OCI-LY3 (cell line): ENCODE results near the gene RAB27B.

Experiments used
- H2AFZ ChIP-seq: fragments of 200-600, 300-600 bp; shearing (Covaris generic); 2 replicates; pipeline ENCODE4 v1.6.0; 2014; ENCODE audit warnings: antibody characterized with exemption, low read depth, low read length
- H3K27ac ChIP-seq: fragments of 200-600, 300-600 bp; sonication (generic); 2 replicates; pipeline ENCODE4 v1.5.1; 2014; ENCODE audit warnings: mild to moderate bottlenecking, low read length, moderate library complexity, mixed read lengths
- H3K27me3 ChIP-seq: fragments of 200-600, 300-600 bp; sonication (generic); 2 replicates; pipeline ENCODE4 v1.6.1; 2014; ENCODE audit warnings: low read depth, low read length, mixed read lengths
- H3K36me3 ChIP-seq: fragments of 200-600, 300-600 bp; sonication (generic); replicated peaks from 2 replicates; pipeline ENCODE3; 2014; ENCODE audit warnings: low read depth, low read length, mixed read lengths
- H3K4me1 ChIP-seq: fragments of 300-600, 200-600 bp; sonication (generic); 2 replicates; pipeline ENCODE4 v1.6.1; 2014; ENCODE audit warnings: low read length, mixed read lengths
- H3K4me2 ChIP-seq: fragments of 200-600, 300-600 bp; sonication (generic); 2 replicates; pipeline ENCODE4 v1.6.1; 2014; ENCODE audit warnings: low read length, mixed read lengths
- H3K4me3 ChIP-seq: fragments of 300-600, 200-600 bp; sonication (generic); 2 replicates; pipeline ENCODE4 v1.5.1; 2014; ENCODE audit warnings: antibody characterized with exemption, mild to moderate bottlenecking, low read length, moderate library complexity
- H3K79me2 ChIP-seq: fragments of 300-600, 200-600 bp; shearing (Covaris generic); 2 replicates; pipeline ENCODE4 v1.6.1; 2014; ENCODE audit warnings: mild to moderate bottlenecking, low read length, mixed read lengths
- H3K9ac ChIP-seq: fragments of 300-600, 200-600 bp; shearing (Covaris generic); 2 replicates; pipeline ENCODE4 v1.6.0; 2014; ENCODE audit warnings: mild to moderate bottlenecking, low read length, moderate library complexity
- H3K9me3 ChIP-seq: fragments of 200-600, 300-600 bp; shearing (Covaris generic); 2 replicates; pipeline ENCODE4 v1.6.1; 2014; ENCODE audit warnings: low read length, mixed read lengths; ENCODE audit not compliant: insufficient read depth
- H4K20me1 ChIP-seq: fragments of 200-600, 300-600 bp; sonication (generic); 2 replicates; pipeline ENCODE4 v1.6.1; 2016; ENCODE audit warnings: low read length, mixed read lengths; ENCODE audit not compliant: insufficient read depth
- CTCF ChIP-seq: fragments of 200-600, 300-600 bp; sonication (generic); IDR thresholded peaks from 2 replicates; pipeline ENCODE4 v1.5.1; 2014; ENCODE audit warnings: antibody characterized with exemption, low read length, low read depth
- EZH2phosphoT487 ChIP-seq: fragments of 200-600 bp; shearing (Covaris generic); IDR thresholded peaks from 2 replicates; pipeline ENCODE4 v1.6.1; 2018; ENCODE audit warnings: antibody characterized with exemption, mixed run types, low read depth

RAB27B gene

GRCh38 chr18:54916507-54916906, 88.2 kb downstream of the RAB27B start:
- peaks cover 11% of the 10 kb centered on the region for H3K4me1 ChIP-seq
- H3K4me2 ChIP-seq = no peak overlapping the region
- no peak for TF ChIP-seq EZH2phosphoT487
- peak; percentile 46 for TF ChIP-seq CTCF
- H3K27ac ChIP-seq = no peak overlapping the region
- peaks cover 13% of the 10 kb centered on the region for H3K36me3 ChIP-seq
- peaks cover 5% of the 10 kb centered on the region; the same call in 1 of the 2 replicates for H3K27me3 ChIP-seq
- H3K9me3 ChIP-seq = peaks cover 17% of the 10 kb centered on the region
- H3K9ac ChIP-seq = no peak overlapping the region
- no peaks in the 10 kb centered on the region for H4K20me1 ChIP-seq
- no peaks in the 10 kb centered on the region for H3K79me2 ChIP-seq
- H2AFZ ChIP-seq = no peak overlapping the region
- no peak overlapping the region for H3K4me3 ChIP-seq

GRCh38 chr18:54918060-54918459, 89.8 kb downstream of the RAB27B start:
- Histone ChIP-seq H3K4me1 (peaks cover 3% of the 10 kb centered on the region), H2AFZ (no peak overlapping the region), H3K4me2 (no peak overlapping the region), H3K27me3 (peaks cover 5% of the 10 kb centered on the region; the same call in 1 of the 2 replicates), H3K4me3 (no peak overlapping the region), H3K79me2 (no peaks in the 10 kb centered on the region), H3K36me3 (peaks cover 1% of the 10 kb centered on the region), H4K20me1 (no peaks in the 10 kb centered on the region), H3K27ac (no peak overlapping the region), H3K9ac (no peak overlapping the region), H3K9me3 (peaks cover 3% of the 10 kb centered on the region)
- TF ChIP-seq CTCF (no peak), EZH2phosphoT487 (no peak)

- Histone ChIP-seq H3K27ac (no peak overlapping the region), H3K36me3 (no peaks in the 10 kb centered on the region), H3K9me3 (no peaks in the 10 kb centered on the region), H3K27me3 (peaks cover 5% of the 10 kb centered on the region; the same call in 1 of the 2 replicates), H3K9ac (no peak overlapping the region), H4K20me1 (no peaks in the 10 kb centered on the region), H3K79me2 (no peaks in the 10 kb centered on the region), H3K4me1 (no peaks in the 10 kb centered on the region), H3K4me3 (no peak overlapping the region), H3K4me2 (no peak overlapping the region), H2AFZ (no peak overlapping the region)
- TF ChIP-seq CTCF = no peak
These were observed 91.1 kb downstream of the RAB27B start for GRCh38 chr18:54919412-54919811.

GRCh38 chr18:54923339-54923956, 95.2 kb downstream of the RAB27B start:
- no peak overlapping the region for H2AFZ ChIP-seq

More at GRCh38 chr18:54923339-54923956, 95.2 kb downstream of the RAB27B start:
- Histone ChIP-seq H3K79me2 (no peaks in the 10 kb centered on the region), H3K9me3 (no peaks in the 10 kb centered on the region), H3K27me3 (peaks cover 5% of the 10 kb centered on the region; the same call in 1 of the 2 replicates), H3K4me3 (no peak overlapping the region), H3K9ac (no peak overlapping the region), H3K36me3 (no peaks in the 10 kb centered on the region), H4K20me1 (no peaks in the 10 kb centered on the region), H3K27ac (no peak overlapping the region), H3K4me1 (no peaks in the 10 kb centered on the region), H3K4me2 (no peak overlapping the region)
- no peak for TF ChIP-seq EZH2phosphoT487
- no peak for TF ChIP-seq CTCF
